ENCODE measurements around the gene ZNF618. TPM values are rescaled to one million over a fixed set of nuclear protein-coding genes. Genes with fewer than 3 reads are reported as not detected.

ZNF618 gene
- total RNA-seq, 1 donor from 2014 or later, result 12.1 TPM

DNA sequence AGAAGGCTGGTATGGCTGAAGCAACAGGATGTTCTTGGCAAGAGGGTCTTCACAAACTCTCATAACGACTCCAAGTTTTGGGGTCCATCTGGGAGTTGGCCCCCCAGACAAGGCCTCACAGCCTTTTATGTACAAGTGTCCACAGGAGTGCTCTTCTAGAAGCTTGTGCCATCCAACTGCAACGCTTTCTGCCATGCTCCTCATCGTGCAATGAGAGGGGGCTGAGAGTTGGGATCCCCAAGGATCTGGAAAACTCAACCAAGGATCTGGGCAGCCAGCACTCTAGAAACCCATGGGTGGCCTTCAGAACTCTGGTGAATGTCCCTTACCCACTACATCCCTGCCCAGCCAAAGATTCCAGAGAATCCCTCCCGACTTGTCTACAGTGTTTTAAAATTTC lies 210.5 kb downstream of the ZNF618 start:
- no peaks in the 10 kb centered on the region for H3K36me3 ChIP-seq (ENCODE audit: control insufficient read depth, insufficient read depth, low read length)
- no peak overlapping the region for H3K4me3 ChIP-seq (ENCODE audit: low read depth, low read length)
- H3K27me3 ChIP-seq (ENCODE audit: control insufficient read depth, insufficient read depth, low read length), result no peaks in the 10 kb centered on the region
- no peak for DNase-seq (ENCODE audit: low read depth)
- TF ChIP-seq CTCF (IDR thresholded peaks at IDR 0.05; ENCODE audit: insufficient read depth, low read length, poor library complexity, severe bottlenecking), result no peak

GRCh38 chr9:114087721-114088120 lies 211.6 kb downstream of the ZNF618 start:
- Histone ChIP-seq H3K27me3 (ENCODE audit: control insufficient read depth, insufficient read depth, low read length) (no peaks in the 10 kb centered on the region), H3K4me3 (ENCODE audit: low read depth, low read length) (no peak overlapping the region), H3K36me3 (ENCODE audit: control insufficient read depth, insufficient read depth, low read length) (no peaks in the 10 kb centered on the region)
- TF ChIP-seq CTCF (IDR thresholded peaks at IDR 0.05; ENCODE audit: insufficient read depth, low read length, poor library complexity, severe bottlenecking), result no peak
- no peak for DNase-seq (ENCODE audit: low read depth)

DNA sequence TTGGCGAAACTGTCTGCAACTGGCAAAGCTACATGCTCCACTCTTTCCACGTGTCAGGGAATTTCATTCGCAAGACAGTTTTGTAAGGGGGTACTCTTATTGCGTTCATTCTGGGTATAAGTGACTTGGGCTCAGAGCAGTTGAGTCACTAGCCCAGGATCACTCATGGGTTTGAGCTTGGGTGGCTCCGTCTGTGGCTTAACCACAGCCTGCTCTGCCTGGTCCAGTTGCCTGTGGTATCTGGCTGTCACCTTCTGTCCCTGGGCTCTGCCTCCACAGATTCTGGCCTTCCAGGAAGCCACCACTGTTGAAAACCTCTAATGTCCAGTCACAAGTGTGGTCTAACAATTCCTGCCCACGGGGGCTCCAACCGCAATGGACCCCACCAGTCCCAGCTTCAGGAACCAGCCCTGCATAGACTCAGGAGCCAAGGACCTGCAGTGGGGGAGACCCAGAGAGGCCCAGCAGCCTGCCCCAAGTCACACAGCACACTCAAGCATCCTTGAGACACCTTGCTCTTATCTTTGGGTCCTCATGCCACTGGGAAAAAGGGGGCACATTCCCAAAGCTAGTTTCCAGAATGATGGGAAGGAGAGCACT lies 212.6 kb downstream of the ZNF618 start:
- no peak for TF ChIP-seq CTCF (IDR thresholded peaks at IDR 0.05; ENCODE audit: insufficient read depth, low read length, poor library complexity, severe bottlenecking)
- no peaks in the 10 kb centered on the region for H3K27me3 ChIP-seq (ENCODE audit: control insufficient read depth, insufficient read depth, low read length)

DNA sequence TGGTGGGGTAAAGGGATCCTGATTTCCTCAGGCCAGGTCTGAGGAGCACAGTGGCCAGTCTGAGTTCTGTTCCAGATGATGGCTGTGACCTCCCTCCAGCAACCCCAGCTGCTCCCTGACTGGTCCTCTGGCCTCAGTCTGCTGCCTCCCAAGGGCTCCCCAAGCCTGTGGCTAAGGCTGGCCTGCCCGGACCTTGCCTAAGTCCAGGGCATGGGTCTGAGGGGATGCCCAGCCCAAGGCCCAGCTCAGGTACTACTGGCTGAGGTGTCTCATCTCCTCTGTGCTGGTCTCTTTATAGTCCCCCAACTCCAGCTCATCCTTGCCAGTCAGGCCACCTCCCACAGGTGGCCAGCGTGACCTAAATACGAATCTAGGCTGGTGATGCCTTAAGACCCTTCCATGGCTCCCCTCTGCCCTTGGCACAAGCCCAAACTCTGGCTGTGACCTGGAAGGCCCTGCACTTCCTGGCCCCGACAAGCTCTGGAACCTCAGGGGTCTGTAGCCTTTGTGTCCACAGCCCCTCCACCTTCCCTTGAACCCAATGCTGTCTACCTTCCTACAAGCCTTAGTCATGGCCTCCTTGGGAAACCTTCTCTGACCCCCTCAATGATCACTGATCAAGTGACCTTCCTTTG lies 213.2 kb downstream of the ZNF618 start:
- no peaks in the 10 kb centered on the region for H3K27me3 ChIP-seq (ENCODE audit: control insufficient read depth, insufficient read depth, low read length)

More for the DNA sequence above, 212.6 kb downstream of the ZNF618 start:
- peaks cover 4% of the 10 kb centered on the region for H3K36me3 ChIP-seq (ENCODE audit: control insufficient read depth, insufficient read depth, low read length)
- no peak overlapping the region for H3K4me3 ChIP-seq (ENCODE audit: low read depth, low read length)
- no peak for DNase-seq (ENCODE audit: low read depth)

DNA sequence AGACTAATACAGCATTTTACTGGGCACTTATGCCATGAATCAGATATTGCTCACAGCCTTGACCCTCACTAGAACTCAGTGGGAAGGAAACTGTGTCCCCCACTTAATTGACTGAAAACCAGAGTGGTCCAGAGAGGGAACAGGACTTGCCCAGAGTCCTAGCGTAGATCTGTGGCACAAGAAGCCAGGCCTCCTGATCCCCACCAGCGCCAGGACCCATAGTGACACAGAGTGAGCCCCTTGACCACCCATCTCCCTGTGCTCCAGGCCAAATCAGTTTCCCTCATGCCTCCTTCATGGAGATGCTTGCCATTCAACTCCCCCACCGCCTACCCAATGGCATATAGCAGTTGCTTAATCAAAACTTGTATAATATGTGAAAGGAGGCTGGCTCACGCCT lies 214.7 kb downstream of the ZNF618 start:
- no peak for DNase-seq (ENCODE audit: low read depth)
- Histone ChIP-seq H3K36me3 (ENCODE audit: control insufficient read depth, insufficient read depth, low read length) (peaks cover 7% of the 10 kb centered on the region), H3K4me3 (ENCODE audit: low read depth, low read length) (no peak overlapping the region), H3K27me3 (ENCODE audit: control insufficient read depth, insufficient read depth, low read length) (no peaks in the 10 kb centered on the region)
- TF ChIP-seq CTCF (IDR thresholded peaks at IDR 0.05; ENCODE audit: insufficient read depth, low read length, poor library complexity, severe bottlenecking), result no peak

More for the DNA sequence above, 213.2 kb downstream of the ZNF618 start:
- Histone ChIP-seq H3K4me3 (ENCODE audit: low read depth, low read length) (no peak overlapping the region), H3K36me3 (ENCODE audit: control insufficient read depth, insufficient read depth, low read length) (peaks cover 7% of the 10 kb centered on the region)
- TF ChIP-seq CTCF (IDR thresholded peaks at IDR 0.05; ENCODE audit: insufficient read depth, low read length, poor library complexity, severe bottlenecking), result no peak
- no peak for DNase-seq (ENCODE audit: low read depth)

DNA sequence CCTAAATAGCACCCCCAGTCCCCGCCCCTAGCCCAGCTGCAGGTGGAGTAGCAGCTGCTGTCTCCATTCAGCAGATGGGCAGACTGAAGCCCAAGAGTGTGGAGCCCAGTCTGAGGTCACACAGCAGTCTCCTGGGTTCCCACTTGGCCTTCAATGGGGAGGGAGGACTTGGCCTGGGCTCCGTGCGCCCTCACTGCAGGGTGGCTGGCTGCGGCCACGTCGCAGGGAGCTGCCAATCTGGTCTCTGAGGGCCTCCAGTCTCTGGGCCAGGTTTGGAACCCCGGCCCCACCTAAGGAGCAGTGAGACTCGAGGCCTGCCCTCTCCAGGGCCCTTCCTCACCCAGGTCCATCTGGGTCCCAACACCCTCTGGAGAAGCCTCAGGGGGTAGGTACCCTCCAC lies 215.6 kb downstream of the ZNF618 start:
- Histone ChIP-seq H3K27me3 (ENCODE audit: control insufficient read depth, insufficient read depth, low read length) (no peaks in the 10 kb centered on the region), H3K36me3 (ENCODE audit: control insufficient read depth, insufficient read depth, low read length) (peaks cover 7% of the 10 kb centered on the region), H3K4me3 (ENCODE audit: low read depth, low read length) (no peak overlapping the region)
- no peak for TF ChIP-seq CTCF (IDR thresholded peaks at IDR 0.05; ENCODE audit: insufficient read depth, low read length, poor library complexity, severe bottlenecking)
- DNase-seq (ENCODE audit: low read depth), result no peak

Data from kidney epithelial cell (primary cell).